NCI-H2227 (cell line): ENCODE results near the gene FOXP1.

Source experiments
- DNase-seq: peaks from one replicate; lab custom pipeline; 2025; ENCODE audit not compliant: unreplicated experiment; lab: John Stamatoyannopoulos, UW

FOXP1 gene

GRCh38 chr3:71051259-71051595 lies 532.3 kb downstream of the FOXP1 start:
- DNase-seq, result no peak

- no peak for DNase-seq
Observed at GRCh38 chr3:71050538-71051258, 532.8 kb downstream of the FOXP1 start.

GRCh38 chr3:71050166-71050537 lies 533.4 kb downstream of the FOXP1 start:
- DNase-seq, result no peak

GRCh38 chr3:71048948-71049347 lies 534.6 kb downstream of the FOXP1 start:
- DNase-seq, result no peak

- DNase-seq, result no peak
Observed at GRCh38 chr3:71047616-71048531, 535.7 kb downstream of the FOXP1 start.

- DNase-seq, result no peak
Observed at GRCh38 chr3:71046791-71047190, 536.7 kb downstream of the FOXP1 start.

- no peak for DNase-seq
Observed at GRCh38 chr3:71045917-71046282, 537.6 kb downstream of the FOXP1 start.

- DNase-seq, result no peak
Observed at GRCh38 chr3:71045212-71045916, 538.2 kb downstream of the FOXP1 start.

- no peak for DNase-seq
Observed at GRCh38 chr3:71042759-71043158, 540.8 kb downstream of the FOXP1 start.

- DNase-seq, result no peak
Observed at GRCh38 chr3:71041371-71041770, 542.2 kb downstream of the FOXP1 start.

- DNase-seq, result no peak
Observed at GRCh38 chr3:71039332-71039731, 544.2 kb downstream of the FOXP1 start.

- DNase-seq, result no peak
Observed at GRCh38 chr3:71037775-71038174, 545.8 kb downstream of the FOXP1 start.

- DNase-seq, result no peak
Observed at GRCh38 chr3:71035886-71036285, 547.6 kb downstream of the FOXP1 start.

- DNase-seq, result no peak
Observed at GRCh38 chr3:71035314-71035713, 548.2 kb downstream of the FOXP1 start.

GRCh38 chr3:71033681-71034220 lies 549.8 kb downstream of the FOXP1 start:
- DNase-seq, result no peak

GRCh38 chr3:71031914-71032521 lies 551.5 kb downstream of the FOXP1 start:
- DNase-seq, result no peak

- DNase-seq, result no peak
Observed at GRCh38 chr3:71031181-71031580, 552.3 kb downstream of the FOXP1 start.

- DNase-seq, result no peak
Observed at GRCh38 chr3:71030748-71031147, 552.8 kb downstream of the FOXP1 start.

- no peak for DNase-seq
Observed at GRCh38 chr3:71029770-71030169, 553.8 kb downstream of the FOXP1 start.

- DNase-seq, result no peak
Observed at GRCh38 chr3:71028802-71029201, 554.7 kb downstream of the FOXP1 start.

GRCh38 chr3:71028184-71028583 lies 555.3 kb downstream of the FOXP1 start:
- no peak for DNase-seq
